Heart left ventricle (tissue), 13 donors: ENCODE measurements around the gene YBX2.

ENCODE experiments used
- POLR2A ChIP-seq, 2 donors: fragments of 450-650 bp; IDR thresholded peaks; one replicate each; pipeline ENCODE4 v1.6.1; 2017; ENCODE audit warnings: antibody characterized with exemption in 2 of 2, mild to moderate bottlenecking in 2 of 2, moderate library complexity in 2 of 2
- TF ChIP-seq, protein P1 (sequence below), 12 donors: fragments of 200-600 bp; sonication (generic) in 4 of 12; IDR thresholded peaks; one replicate each; pipeline versions ENCODE4 v1.5.0 to v1.8.0; 2018 to 2022; ENCODE audit warnings: antibody characterized with exemption in 12 of 12, mild to moderate bottlenecking in 5 of 12
- donor health status: ischemic (EF 13 %, LVEDD 7.1; RV severe dilation, severe dysfunction).
- donor health status: DM: no; HTN: yes; CAD: no.
- donor health status: DM: no; HTN: no; CAD: no.
- donor health status: ischemic (EF 25% LVEDD 6.9; RV normal size, moderate dysfunction).
- donor health status: ischemic (EF 25% LVEDD 5.7; RV mildly dilated, moderate dysfunction).
- donor health status: ischemic (EF 35%, LVEDD 5.7; RV mildly dilated, moderate dysfunction).
- donor health status: nonischemic (EF 11% LVEDD 7.7; RV severe dilation, severe dysfunction).
- donor health status: DM: yes; HTN: yes; CAD: no.
- donor health status: PGD.
- donor health status: ischemic (EF 29% LVEDD 5.4; RV normal size, mild dysfunction).
- donor health status: nonischemic (EF 23%, LVEDD 6.1; RV moderate dilation, normal function).

DNA sequence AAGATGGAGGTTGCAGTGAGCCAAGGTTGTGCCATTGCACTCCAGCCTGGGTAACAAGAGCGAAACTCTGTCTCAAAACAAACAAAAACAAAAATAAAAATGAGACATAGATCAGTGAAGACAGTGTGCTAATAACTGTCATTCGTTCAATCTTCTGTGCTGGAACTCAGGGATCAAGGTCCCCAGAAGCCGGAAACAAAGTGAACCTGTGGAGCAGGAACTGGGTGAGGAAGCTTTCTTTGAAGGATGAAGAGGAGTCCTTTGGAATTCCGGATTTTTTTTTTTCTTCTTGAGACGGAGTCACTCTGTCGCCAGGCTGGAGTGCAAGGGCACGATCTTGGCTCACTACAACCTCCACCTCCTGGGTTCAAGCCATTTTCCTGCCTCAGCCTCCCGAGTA is 15.0 kb downstream of the YBX2 start:
- TF ChIP-seq, protein P1, sequence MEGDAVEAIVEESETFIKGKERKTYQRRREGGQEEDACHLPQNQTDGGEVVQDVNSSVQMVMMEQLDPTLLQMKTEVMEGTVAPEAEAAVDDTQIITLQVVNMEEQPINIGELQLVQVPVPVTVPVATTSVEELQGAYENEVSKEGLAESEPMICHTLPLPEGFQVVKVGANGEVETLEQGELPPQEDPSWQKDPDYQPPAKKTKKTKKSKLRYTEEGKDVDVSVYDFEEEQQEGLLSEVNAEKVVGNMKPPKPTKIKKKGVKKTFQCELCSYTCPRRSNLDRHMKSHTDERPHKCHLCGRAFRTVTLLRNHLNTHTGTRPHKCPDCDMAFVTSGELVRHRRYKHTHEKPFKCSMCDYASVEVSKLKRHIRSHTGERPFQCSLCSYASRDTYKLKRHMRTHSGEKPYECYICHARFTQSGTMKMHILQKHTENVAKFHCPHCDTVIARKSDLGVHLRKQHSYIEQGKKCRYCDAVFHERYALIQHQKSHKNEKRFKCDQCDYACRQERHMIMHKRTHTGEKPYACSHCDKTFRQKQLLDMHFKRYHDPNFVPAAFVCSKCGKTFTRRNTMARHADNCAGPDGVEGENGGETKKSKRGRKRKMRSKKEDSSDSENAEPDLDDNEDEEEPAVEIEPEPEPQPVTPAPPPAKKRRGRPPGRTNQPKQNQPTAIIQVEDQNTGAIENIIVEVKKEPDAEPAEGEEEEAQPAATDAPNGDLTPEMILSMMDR (IDR thresholded peaks at IDR 0.05) = no peak
- no peak for TF ChIP-seq POLR2A (IDR thresholded peaks at IDR 0.05)
